ENCODE measurements around the gene WDSUB1.

DNA sequence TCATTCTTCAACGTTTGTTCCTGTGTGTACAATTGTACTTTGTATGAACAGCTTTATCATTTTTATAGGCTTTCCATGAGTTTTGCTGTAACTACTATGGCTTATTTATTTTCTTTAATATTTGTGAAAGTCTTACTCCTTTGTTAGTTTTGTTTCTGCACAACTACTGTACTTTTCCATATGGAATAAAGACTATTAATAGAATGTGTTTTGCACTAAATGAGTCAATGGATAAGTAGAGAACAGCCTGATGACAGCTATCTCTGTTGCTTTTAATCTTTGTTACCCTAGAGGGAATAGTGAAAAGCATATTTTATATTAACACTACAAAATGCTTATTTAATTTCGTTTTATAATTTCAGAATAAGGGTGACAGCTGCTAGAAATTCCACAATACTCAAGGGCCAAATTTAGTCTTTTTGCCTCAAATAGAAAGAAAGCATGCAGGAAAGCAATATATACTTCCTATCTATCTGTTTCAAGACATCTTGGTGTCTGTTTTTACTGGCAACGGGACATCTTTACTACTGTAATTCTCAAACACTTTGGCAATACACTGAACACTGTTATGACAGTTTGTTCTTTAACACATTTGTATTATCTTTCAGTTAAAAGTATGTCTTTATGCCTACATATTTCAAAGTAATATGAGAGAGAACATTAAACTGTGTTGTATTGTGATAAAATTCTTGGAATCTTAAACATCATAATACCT is 53.9 kb downstream of the WDSUB1 start:
- TF ChIP-seq, protein P1, sequence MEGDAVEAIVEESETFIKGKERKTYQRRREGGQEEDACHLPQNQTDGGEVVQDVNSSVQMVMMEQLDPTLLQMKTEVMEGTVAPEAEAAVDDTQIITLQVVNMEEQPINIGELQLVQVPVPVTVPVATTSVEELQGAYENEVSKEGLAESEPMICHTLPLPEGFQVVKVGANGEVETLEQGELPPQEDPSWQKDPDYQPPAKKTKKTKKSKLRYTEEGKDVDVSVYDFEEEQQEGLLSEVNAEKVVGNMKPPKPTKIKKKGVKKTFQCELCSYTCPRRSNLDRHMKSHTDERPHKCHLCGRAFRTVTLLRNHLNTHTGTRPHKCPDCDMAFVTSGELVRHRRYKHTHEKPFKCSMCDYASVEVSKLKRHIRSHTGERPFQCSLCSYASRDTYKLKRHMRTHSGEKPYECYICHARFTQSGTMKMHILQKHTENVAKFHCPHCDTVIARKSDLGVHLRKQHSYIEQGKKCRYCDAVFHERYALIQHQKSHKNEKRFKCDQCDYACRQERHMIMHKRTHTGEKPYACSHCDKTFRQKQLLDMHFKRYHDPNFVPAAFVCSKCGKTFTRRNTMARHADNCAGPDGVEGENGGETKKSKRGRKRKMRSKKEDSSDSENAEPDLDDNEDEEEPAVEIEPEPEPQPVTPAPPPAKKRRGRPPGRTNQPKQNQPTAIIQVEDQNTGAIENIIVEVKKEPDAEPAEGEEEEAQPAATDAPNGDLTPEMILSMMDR (IDR thresholded peaks at IDR 0.05; ENCODE audit: poor library complexity), result no peak
- TF ChIP-seq EZH2phosphoT487 (IDR thresholded peaks at IDR 0.05; ENCODE audit: low read depth, severe bottlenecking, unreplicated experiment) (no peak), EZH2 (IDR thresholded peaks at IDR 0.05; ENCODE audit: borderline replicate concordance) (no peak)
